Activated T-cell treated with anti-CD3 and anti-CD28 coated beads for 48 hours (primary cell): ENCODE measurements around the gene ALKBH3.

ENCODE experiments used
- DNase-seq: peaks from one replicate; pipeline ENCODE4 v3.0.0-alpha.2; 2020; ENCODE audit warnings: low read depth

Gene ALKBH3

DNA sequence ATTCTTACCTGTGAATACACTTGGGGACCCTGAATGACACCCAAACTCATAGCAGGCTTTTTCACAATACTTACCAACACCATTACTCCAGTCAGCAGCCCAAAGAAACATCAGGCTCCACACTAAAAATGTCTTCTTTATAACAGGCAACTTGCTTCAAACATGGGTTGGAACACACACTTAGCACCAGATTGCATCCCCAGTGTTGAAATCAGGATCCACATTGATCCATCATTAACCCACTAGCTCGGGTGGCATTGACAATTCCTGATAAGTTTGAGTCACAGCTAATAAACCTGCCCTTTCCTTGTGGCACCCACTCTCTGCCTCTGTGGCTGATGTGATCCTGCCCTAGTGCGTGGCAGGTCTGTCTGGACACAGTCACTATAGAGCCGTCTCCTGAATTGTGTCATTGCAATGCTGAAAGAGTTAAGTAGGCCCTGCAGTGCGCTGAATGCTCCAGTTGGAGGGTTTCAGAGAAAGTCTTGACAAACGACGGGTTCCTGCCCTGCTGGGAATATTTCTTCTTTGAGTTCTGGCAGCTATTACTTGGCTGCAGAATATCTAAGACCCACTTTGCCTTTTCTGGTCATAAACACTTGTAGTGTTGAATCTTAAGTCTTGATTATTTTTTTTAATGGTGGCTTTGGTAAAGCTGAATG is 42.2 kb downstream of the ALKBH3 start:
- no peak for DNase-seq

GRCh38 chr11:43923406-43924111 is 42.9 kb downstream of the ALKBH3 start:
- DNase-seq, result no peak

- DNase-seq, result no peak
Measured at GRCh38 chr11:43924112-43924855, 43.7 kb downstream of the ALKBH3 start.

- no peak for DNase-seq
Measured at GRCh38 chr11:43925063-43925931, 44.7 kb downstream of the ALKBH3 start.

GRCh38 chr11:43925932-43926505 is 45.4 kb downstream of the ALKBH3 start:
- no peak for DNase-seq

DNA sequence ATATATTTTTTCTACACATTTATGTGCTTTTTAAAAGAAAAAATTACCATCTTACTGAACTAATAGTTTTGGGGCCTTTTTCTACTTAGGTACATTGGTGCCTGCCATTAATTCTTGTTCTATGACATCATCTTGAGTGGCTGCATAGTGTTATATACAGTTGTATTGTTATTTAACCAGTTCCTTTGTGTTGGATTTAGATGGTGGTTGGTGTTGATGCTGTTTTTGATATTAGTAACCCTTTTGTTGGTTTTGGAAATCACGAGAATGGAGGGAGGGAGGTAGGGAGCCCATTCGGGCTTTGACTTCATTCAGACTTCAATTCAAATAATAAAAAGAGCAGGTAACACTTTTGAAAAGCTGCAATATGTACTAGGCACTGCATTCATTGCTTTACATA is 46.4 kb downstream of the ALKBH3 start:
- DNase-seq, result no peak

- DNase-seq, result no peak
Measured at GRCh38 chr11:43927925-43928707, 47.5 kb downstream of the ALKBH3 start.

DNA sequence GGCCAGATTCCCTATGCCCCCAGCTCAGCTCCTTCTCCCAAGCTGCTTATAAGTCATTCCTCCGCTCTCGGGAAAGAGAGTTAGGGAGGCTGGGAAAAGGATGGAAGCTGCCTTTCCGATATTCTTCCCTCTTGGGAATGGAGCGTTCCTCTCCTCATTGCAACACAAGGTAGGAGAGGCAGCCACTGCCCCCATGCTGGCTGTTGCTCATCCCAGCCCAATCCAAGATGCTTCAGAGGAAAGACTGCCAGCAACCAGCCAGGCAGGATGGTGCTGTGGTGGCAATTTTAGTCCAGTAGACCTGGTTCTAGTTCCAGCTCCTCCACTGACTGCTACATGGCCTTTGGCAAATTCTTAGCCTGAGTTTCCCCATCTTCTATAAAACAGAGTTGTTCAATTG is 48.1 kb downstream of the ALKBH3 start:
- DNase-seq, result no peak

DNA sequence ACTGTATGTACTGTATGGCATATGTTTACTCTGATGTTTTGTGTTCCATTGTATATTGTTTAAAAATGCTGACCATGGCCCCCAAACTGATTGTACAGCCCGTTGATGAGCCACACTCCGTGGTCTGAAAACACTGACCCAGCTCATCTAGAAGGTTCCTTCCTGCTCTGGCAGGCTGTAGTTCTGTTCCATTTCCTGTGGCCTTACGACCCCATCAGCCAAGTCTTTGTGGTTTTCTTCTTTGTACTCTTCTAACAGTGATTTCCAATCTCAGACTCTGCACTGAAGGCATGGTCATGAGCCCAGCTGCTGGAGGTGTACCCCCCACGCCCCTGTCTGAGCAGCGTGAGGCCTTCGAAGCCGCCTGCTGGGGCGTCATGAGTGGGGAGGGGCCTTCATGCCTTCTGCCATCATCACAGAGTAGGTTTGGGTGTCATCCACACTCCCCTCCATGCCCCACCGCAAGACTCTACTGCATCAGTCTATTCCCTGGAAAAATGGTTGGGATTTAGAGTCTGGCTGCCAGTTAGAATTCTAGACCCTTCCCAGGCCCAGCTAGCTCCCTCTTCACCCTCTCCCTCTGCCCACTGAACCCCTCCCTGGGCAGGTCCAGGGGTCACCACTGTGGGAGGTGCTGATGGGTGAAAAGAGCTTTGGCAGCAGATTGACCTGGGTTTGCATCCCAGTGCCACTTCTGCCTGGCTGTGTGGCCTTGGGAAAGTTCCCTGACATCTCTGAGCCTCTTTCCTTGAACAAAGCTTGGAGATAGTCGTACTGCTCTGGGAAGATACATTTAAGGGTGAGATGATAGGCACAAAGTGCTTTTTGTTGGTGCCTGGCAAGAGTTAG is 50.5 kb downstream of the ALKBH3 start:
- no peak for DNase-seq

- DNase-seq, result no peak
Measured at GRCh38 chr11:43931717-43932039, 51.0 kb downstream of the ALKBH3 start.

GRCh38 chr11:43933226-43933607 is 52.6 kb downstream of the ALKBH3 start:
- DNase-seq, result no peak

DNA sequence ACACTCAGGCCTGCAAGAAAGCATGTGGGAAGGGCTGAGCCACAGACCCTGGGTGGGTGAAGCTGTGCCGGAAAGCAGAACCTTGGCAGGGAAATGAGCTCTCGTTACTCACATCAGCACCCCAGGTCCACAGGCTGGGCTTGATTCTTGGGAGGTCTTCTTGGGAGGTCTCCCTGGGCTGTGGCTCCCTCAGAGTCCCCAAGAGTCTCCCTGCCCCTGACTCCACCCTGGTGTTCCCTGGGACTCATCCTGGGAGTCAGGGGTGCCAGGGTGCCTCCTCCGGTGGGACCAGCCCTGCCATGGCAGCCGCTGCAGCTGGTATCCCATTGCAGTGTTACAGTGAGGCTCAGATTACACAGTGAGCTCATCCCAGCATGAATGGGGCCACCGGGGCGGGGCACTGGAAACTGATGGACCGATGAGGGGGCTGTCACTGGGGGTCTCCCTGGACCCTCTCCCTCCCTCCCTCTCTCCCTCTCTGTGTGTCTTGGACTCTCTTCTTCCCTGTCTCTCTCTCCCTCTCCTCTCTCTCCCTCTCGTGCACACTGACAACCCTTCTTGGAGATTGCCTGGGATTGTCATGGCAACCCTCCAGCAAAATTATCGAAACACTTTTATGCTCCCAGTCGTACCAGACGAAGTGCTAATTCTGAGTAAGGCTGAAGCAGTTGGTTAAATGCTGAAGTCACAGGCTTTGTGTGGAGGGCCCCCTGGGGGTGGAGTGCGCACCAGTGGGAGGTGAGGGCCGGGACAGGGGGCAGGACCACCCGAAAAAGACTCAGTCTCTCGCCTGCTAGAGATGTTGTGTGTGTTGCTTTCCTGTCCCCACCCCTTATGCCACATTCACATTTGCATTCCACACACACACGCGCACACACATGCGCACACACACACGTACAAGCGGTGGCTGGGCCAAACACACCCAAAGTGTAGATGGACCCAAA is 53.2 kb downstream of the ALKBH3 start:
- DNase-seq, result no peak

- no peak for DNase-seq
Measured at GRCh38 chr11:43934601-43935423, 54.2 kb downstream of the ALKBH3 start.

DNA sequence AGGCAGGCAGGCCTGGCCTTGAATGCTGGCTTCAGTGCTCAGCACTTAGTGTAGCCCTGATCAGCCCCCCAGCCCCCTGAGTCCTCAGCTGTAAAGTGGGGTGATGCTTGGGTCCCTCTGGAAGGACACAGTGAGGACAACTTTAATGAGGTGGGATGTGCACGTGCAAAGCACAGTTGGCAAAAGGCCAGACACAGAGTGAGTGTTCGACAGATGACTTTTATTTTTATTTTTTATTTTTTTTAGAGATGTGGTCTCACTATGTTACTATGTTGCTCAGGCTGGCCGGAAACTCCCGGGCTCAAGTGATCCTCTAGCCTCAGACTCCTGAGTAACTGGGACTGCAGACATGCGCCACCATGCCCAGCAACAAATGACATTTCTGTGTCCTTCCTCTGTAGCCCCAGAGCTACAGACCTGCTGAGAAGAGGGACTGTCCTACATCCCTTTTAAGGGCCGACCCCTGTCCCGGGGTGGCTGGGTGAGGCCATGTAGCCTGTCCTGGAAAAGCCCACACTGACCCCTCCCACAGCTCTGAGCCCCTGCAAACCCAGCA is 54.9 kb downstream of the ALKBH3 start:
- DNase-seq, result no peak

- DNase-seq, result no peak
Measured at GRCh38 chr11:43936076-43936475, 55.4 kb downstream of the ALKBH3 start.

- no peak for DNase-seq
Measured at GRCh38 chr11:43937434-43938411, 57.1 kb downstream of the ALKBH3 start.
